ENCODE results near the gene C15orf62.

Gene C15orf62

DNA sequence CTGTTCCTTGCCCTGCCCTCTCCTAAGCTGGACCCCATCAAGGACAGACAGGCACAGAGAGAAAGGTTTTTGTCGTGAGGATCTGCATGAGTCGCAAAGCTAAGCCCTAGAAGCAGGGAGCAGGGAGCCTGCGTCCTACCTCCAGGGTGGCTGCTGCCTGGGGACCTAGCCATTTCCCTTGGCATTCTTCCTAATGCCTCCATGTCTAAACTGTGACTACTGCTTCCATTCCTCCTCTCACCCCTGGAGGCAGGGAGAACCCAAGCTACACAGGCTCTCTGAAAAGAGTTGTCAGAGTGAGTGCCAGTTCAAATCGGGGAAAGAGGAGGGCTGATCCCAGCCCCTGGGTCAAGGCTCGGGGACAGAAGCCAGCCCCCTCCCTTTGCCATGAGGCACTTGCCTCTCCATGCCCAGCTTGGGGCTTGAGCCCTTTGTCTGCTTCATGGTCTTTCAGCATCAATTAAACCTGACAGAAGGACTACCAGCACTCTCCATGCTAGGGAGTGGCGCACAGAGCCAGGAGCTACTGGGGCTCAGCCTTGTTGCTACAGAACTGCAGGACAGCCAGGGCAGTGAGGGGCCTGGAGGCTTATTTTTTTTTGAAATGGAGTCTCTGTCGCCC, 3.5 kb upstream of the C15orf62 start:
- H3K27me3 Mint-ChIP-seq, result no peaks in the 10 kb centered on the region
- H3K27ac Mint-ChIP-seq, result no peak overlapping the region
- H3K4me1 Mint-ChIP-seq, result peaks cover 50 to 72% of the 10 kb centered on the region in 2 donors
- no peak overlapping the region for H3K4me3 Mint-ChIP-seq
- H3K9me3 Mint-ChIP-seq, result no peaks in the 10 kb centered on the region
- DNase-seq (no peak), ATAC-seq (replicated peaks) (no peak)
- H3K36me3 Mint-ChIP-seq, result peaks cover 13 to 14% of the 10 kb centered on the region in 2 donors

DNA sequence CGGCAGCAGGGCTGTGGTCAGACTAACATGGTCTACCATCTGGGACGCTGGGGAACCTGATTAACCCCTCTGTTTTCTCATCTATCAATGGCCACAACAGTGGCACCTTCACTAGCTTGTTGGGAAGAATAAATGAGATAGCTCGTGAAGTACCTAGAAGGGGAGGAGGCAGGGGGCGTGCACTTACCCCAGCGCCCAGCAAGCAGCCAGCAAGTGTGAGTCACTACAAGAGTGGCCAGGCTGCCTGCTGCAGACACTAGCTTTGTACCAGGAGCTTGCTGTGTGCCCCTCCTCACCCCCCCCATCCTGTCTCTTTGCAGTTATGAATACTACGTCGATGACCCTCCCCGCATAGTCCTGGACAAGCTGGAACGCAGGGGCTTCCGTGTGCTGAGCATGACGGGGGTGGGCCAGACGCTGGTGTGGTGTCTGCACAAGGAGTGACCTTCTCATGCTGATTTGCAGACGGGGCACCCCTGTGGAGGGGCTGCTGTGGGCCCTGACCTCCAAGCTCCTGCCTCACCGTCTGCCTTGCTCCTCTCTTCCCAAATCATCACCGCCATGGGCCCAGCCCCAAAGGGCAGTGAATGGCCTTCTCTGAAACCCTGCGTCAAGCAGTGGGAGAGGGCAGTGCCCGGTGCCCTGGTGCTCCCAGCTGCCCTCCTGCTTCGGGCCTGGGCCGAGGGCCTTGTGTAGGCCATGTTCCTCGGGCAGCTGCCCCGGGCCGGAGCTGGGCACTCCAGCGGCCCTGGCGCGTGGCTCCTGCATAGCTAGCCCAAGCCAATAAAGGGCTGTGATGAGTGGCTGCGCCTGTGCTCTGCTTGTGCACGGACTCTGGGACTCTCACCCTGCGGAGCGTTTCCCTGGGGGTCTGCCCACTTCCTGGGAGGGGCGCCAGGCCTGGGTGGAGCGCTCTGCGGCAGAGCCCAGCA, 2.6 kb upstream of the C15orf62 start:
- H3K36me3 Mint-ChIP-seq, result peaks cover 19% of the 10 kb centered on the region in 2 donors
- H3K27ac Mint-ChIP-seq, result no peak overlapping the region
- ATAC-seq (replicated peaks), result no peak

DNA sequence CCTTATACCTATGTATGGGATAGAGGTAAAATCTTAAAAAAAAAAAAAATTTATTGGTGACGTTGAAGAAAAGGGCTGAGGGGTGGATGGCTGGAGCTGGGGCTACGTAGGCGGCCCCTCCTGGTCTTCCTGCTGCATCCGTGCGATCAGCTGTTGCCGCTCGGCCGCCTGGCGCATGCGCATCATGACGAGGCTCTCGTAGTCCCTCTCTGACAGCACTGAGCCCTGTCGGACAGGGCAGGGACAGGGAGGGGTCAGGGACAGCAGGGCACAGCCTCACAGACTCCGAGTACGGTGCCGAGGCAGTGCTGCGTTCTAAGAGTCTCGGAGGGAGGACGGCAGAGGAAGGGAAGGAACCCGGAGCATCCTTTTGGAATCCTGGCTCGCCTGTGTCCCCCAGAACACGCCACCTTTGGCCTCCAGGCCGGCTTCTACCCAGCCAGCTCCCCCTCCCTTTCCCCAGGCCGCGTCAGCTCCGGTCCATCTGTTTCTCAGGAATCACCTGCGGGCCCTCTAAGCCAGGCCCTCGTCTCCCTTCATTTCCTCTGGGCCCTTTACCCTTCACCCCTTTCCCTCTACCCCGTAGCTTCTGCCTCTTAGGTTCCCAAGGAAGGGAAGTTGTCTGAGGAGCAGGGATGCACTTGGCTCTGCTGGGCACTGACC, 1.8 kb upstream of the C15orf62 start:
- Mint-ChIP-seq H3K27ac (peak overlapping the region; percentile 96), H3K4me1 (peaks cover 57 to 85% of the 10 kb centered on the region in 2 donors)

More for the DNA sequence above, 2.6 kb upstream of the C15orf62 start:
- H3K27me3 Mint-ChIP-seq, result no peaks in the 10 kb centered on the region
- no peaks in the 10 kb centered on the region for H3K9me3 Mint-ChIP-seq
- no peak for DNase-seq
- peaks cover 53 to 81% of the 10 kb centered on the region in 2 donors for H3K4me1 Mint-ChIP-seq
- H3K4me3 Mint-ChIP-seq, result no peak overlapping the region

DNA sequence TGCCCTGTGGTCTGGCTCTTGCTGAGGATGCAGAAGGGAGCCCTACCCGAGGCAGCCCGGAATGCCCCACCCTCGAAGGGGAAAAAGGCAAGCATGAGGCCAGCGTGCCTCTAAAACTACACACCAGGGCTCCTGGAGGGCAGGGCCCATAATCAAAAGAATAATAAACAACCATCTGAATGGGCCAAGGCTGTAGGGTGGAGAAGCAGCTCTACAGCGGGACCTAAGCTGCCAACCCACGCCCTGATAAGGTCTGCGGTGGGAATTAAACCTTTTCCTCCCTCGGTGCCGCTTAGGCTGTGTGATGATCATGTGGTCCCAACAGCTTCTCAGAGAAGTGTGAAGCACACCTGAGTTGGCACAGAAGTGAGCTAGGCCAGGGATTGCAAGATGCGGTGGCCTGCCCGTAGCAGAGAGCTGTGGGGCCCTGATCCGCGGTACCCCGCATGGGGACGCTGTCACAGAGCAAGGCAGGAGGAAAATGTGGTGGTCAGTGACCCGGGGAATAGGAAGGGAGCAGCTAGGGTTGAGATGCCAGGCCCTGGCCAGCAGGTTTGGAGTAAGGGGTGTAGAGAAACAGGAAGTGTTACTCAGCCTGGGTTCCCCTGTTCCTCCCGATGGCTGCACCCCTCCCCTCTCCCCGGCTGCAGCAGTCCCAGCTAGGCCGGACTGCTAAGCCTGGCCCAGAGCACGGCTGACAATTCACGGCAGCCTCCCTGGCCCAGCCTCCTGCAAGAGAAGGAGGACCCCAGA, 1.1 kb upstream of the C15orf62 start:
- Mint-ChIP-seq H3K9me3 (no peaks in the 10 kb centered on the region), H3K27me3 (no peaks in the 10 kb centered on the region), H3K36me3 (peaks cover 27 to 30% of the 10 kb centered on the region in 2 donors), H3K27ac (peak overlapping the region; percentile 96), H3K4me3 (peak overlapping the region; percentile 79 to 80), H3K4me1 (peaks cover 55 to 81% of the 10 kb centered on the region in 2 donors)
- ATAC-seq (replicated peaks) (peak; percentile 28 to 33), DNase-seq (peak; percentile 30)

More for the DNA sequence above, 1.8 kb upstream of the C15orf62 start:
- no peak overlapping the region for H3K4me3 Mint-ChIP-seq
- no peak for DNase-seq
- no peak for ATAC-seq (replicated peaks)
- no peaks in the 10 kb centered on the region for H3K9me3 Mint-ChIP-seq
- H3K36me3 Mint-ChIP-seq, result peaks cover 23% of the 10 kb centered on the region in 2 donors
- H3K27me3 Mint-ChIP-seq, result no peaks in the 10 kb centered on the region

DNA sequence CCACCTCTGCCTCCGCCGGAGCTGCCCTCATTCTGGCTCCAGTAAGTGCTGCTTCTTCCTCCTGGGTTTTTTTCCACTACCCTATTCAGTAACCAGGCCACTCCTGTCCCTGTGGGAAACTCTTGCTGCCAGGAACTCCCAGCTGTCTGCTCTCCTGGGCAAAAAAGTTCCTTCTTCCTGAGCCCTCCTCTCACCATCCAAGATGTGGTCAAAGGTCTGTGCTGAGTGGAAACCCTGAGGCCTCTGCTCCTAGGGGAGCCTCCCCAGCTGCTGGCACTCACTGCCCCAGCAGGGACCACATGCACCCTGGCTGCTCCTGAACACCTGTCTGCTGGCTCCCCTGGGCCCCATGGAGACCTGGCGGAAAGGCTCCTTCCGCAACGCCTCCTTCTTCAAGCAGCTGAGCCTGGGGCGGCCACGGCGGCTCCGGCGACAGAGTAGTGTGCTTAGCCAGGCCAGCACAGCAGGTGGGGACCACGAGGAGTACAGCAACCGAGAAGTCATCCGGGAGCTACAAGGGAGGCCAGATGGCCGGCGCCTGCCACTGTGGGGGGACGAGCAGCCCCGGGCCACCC, 454 bp downstream of the C15orf62 start:
- Mint-ChIP-seq H3K27ac (peak overlapping the region; percentile 96), H3K36me3 (peaks cover 36 to 42% of the 10 kb centered on the region in 2 donors), H3K4me3 (peak overlapping the region; percentile 79 to 80), H3K4me1 (peaks cover 50 to 66% of the 10 kb centered on the region in 2 donors), H3K27me3 (no peaks in the 10 kb centered on the region), H3K9me3 (no peaks in the 10 kb centered on the region)
- ATAC-seq (replicated peaks) (peak; percentile 23 to 33), DNase-seq (peak; percentile 27)

DNA sequence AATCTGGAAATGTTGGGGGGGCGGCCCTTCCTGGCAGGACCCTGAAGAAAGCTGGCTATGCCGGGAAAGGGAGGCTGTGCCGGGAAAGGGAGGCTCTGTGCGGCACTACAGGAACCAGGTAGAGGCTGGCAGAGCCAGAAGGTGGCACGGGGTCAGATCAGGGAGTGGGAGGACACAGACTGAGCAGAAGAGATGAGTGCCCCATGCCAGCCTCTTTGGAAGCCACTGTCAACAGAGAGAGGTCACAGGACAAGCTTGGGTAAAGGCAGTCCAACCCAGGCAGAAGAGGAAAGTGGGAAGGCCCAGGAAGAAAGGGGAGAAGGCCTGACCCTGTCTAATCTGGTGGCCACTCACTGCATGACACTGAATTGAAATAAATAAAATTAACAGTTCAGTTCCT, 1.5 kb downstream of the C15orf62 start:
- peaks cover 42 to 49% of the 10 kb centered on the region in 2 donors for H3K36me3 Mint-ChIP-seq
- no peak overlapping the region for H3K4me3 Mint-ChIP-seq
- peaks cover 43 to 56% of the 10 kb centered on the region in 2 donors for H3K4me1 Mint-ChIP-seq
- no peaks in the 10 kb centered on the region for H3K27me3 Mint-ChIP-seq
- no peak for ATAC-seq (replicated peaks)
- H3K9me3 Mint-ChIP-seq, result no peaks in the 10 kb centered on the region
- H3K27ac Mint-ChIP-seq, result peak overlapping the region; percentile 75
- DNase-seq, result no peak

DNA sequence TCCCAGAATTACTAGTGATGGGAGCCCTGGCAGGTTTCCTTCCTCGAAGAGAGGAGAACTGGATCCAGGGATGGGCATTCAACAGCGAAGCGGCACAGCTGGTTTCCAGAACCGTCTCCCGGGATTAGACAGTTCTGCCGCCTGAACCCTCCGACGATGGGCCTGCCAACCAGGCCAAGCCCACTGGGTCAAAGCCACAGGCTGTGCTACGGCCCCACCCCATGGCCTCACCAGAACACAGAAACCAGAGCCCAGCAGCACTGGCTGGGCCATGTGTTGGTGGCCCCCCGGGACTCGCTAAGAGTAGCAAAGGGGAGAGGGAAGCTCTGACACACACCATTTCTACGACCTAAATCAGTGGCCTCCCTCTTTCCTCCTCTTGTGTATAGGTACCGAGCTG, 2.2 kb downstream of the C15orf62 start:
- Mint-ChIP-seq H3K36me3 (peaks cover 42 to 57% of the 10 kb centered on the region in 2 donors), H3K9me3 (no peaks in the 10 kb centered on the region), H3K27me3 (no peaks in the 10 kb centered on the region), H3K27ac (no peak overlapping the region), H3K4me3 (no peak overlapping the region), H3K4me1 (peaks cover 41 to 53% of the 10 kb centered on the region in 2 donors)
- DNase-seq, result no peak
- no peak for ATAC-seq (replicated peaks)

DNA sequence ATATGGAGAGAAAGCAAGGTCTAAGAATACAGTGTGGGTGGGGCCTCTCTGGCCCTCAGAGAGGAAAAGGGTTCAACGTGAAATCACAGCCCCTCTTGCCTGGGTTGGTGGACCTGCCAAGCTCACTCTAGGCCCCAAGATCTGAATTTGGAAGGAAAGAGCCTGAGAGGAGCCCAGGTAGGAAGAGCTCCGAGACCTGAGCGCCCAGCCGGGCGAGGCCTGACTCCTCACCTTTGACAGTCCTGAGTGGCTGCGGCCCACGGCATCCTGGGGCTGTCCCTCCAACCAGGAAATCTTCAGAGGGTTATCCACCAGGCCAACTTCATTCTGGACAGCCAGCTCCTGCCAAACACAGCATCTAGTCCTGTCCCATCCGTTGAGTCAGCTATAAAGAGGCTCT, 3.7 kb downstream of the C15orf62 start:
- H3K27ac Mint-ChIP-seq, result no peak overlapping the region
- H3K36me3 Mint-ChIP-seq, result peaks cover 43 to 55% of the 10 kb centered on the region in 2 donors

DNA sequence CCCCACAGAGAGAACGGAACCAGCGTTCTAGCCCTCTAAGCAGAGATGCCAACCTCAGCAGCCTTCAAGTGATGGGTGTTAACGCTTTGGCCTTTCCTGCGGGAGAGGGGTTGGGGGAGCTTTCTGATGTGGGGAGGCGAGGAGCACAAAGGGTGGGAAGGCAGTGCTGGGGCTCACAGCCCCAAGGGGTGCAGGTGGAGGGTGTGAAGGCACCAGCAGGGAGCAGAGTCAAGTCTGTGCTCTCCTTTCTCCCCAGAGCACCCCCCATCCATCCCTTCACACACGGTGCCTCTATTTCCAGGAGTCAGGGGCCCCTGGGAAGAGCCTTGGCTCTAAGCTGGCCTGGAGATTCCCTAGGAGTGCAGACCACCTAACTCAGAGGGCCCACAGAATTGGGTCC, 4.1 kb downstream of the C15orf62 start:
- peaks cover 43 to 56% of the 10 kb centered on the region in 2 donors for H3K36me3 Mint-ChIP-seq
- no peak overlapping the region for H3K4me3 Mint-ChIP-seq
- no peak for ATAC-seq (replicated peaks)
- H3K27ac Mint-ChIP-seq, result no peak overlapping the region
- no peaks in the 10 kb centered on the region for H3K27me3 Mint-ChIP-seq
- DNase-seq, result no peak
- H3K9me3 Mint-ChIP-seq, result no peaks in the 10 kb centered on the region
- H3K4me1 Mint-ChIP-seq, result peaks cover 33 to 44% of the 10 kb centered on the region in 2 donors

More for the DNA sequence above, 3.7 kb downstream of the C15orf62 start:
- ATAC-seq (replicated peaks), result no peak
- Mint-ChIP-seq H3K9me3 (no peaks in the 10 kb centered on the region), H3K4me3 (no peak overlapping the region), H3K4me1 (peaks cover 37 to 48% of the 10 kb centered on the region in 2 donors), H3K27me3 (no peaks in the 10 kb centered on the region)
- no peak for DNase-seq

DNA sequence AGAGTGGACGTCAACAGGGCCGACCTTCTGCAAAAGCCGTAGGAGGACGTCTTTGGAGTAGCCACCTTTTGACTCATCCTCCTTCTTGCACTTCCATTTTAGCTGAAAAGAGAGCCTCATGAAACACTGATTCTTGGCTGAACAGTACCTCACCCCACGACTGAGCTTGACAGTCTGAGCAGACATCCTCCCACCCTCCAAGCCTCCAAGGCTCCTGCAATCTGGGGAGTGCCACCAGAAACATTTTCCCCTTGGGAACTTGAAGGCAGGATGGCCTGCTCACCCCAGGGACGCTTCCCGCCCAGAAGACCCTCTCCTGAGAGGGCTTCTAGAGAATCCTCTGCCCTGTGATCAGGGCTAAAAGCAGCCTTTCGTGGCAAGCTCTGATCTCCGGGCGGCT, 5.2 kb downstream of the C15orf62 start:
- Mint-ChIP-seq H3K9me3 (no peaks in the 10 kb centered on the region), H3K36me3 (peaks cover 43 to 60% of the 10 kb centered on the region in 2 donors), H3K27ac (no peak overlapping the region), H3K27me3 (no peaks in the 10 kb centered on the region), H3K4me1 (peaks cover 23 to 33% of the 10 kb centered on the region in 2 donors), H3K4me3 (no peak overlapping the region)
- no peak for DNase-seq
- no peak for ATAC-seq (replicated peaks)

DNA sequence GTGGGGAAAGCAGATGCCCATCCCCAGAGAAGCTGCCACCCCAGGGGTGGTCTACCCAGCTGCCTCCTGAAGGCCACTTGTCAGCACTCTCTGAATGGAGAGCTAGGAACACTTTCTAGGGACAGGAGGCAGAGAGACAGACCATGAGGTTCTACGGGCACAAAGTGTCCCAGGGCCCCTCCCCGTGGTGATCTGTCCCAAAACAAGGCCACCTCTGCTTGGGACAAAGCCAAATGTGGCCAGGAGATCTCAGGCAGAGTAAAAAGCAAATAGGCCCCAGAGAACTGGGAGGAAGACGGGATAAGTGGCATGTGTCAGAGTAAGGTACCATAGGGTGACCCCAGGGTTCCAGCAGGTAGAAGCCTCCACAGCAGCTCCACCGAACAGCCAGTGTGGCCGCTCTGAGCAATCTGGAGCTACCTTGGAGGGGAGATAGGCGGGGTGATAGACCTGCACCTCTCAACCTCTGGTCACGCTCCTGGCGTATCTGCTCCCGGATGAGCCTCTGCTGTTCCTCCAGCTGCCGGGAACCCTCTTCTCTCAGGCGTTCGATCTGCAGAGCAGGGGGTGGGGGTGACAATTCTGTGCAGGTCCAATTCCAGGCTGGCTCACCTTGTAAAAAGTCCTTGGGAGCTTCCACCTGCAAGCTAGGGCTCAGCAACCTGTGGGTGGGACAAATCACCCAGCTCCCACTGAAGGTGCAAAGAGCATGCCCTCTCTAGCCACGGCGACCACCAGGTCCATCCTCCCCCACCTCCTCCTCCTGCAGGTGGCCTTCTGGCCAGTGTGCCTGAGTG, 6.2 kb downstream of the C15orf62 start:
- peaks cover 14 to 23% of the 10 kb centered on the region in 2 donors for H3K4me1 Mint-ChIP-seq
- no peak overlapping the region for H3K27ac Mint-ChIP-seq
- H3K27me3 Mint-ChIP-seq, result no peaks in the 10 kb centered on the region
- H3K9me3 Mint-ChIP-seq, result no peaks in the 10 kb centered on the region
- no peak overlapping the region for H3K4me3 Mint-ChIP-seq
- DNase-seq, result no peak
- H3K36me3 Mint-ChIP-seq, result peaks cover 41 to 58% of the 10 kb centered on the region in 2 donors
- no peak for ATAC-seq (replicated peaks)

DNA sequence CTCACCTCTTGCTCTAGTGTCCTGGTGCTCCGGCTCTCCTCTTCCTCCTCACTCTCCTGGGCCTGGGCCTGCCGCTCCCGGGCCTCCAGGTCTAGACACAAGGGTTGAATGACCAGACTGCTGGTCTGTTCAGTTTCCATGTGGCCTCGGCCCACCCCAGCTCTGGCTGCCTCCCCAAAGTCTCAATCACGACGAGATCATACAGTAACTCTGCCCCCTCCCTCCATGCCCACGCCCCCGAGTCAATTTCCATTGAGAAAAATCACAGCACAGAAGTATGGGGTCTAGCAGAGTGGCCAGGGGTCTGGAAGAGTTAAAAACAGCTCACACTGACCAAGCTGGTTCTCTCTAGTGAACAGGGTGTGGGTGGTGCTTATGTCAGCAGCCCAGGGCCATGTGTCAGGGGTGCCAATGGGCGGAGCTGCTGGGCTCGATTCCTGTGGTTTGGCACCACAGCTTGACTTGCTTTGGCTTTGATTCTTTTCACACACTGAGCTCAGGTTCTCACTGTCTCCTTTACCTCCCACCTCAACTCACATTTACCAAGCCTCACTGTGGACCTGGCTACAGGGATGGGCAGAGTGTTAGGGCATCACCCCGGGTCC, 6.9 kb downstream of the C15orf62 start:
- Mint-ChIP-seq H3K9me3 (no peaks in the 10 kb centered on the region), H3K36me3 (peaks cover 34 to 51% of the 10 kb centered on the region in 2 donors), H3K27ac (peak overlapping the region; percentile 9), H3K4me3 (no peak overlapping the region), H3K27me3 (no peaks in the 10 kb centered on the region), H3K4me1 (peaks cover 8 to 16% of the 10 kb centered on the region in 2 donors)
- peak in 1 of 2 donors; percentile 46 for ATAC-seq (replicated peaks)
- no peak for DNase-seq

All from stimulated activated naive B cell treated with anti-CD40 and anti-IgM and Interleukin-4, amounts not matched to agents 10 μg/mL and 1 μg/mL and 100 μg/mL, for 72 hours (primary cell).